Activated T-helper 2 cell treated with anti-CD3 and anti-CD28 coated beads, Interferon-gamma antibody, Interleukin-2, Interleukin-4, amounts not matched to agents 10 μg/mL and 5 μg/mL and 100 μg/mL, durations not matched to agents 14 hours and 24 hours and 36 hours (primary cell): Measurements from ENCODE around the gene HNRNPUL2. TPM values are rescaled to one million over a fixed set of nuclear protein-coding genes. Genes with fewer than 3 reads are reported as not detected.

ENCODE experiments used
- DNase-seq: peaks from one replicate; pipeline ENCODE4 v3.0.0; 2021; ENCODE audit warnings: low spot score
- H3K27ac Mint-ChIP-seq: one replicate; pipeline ENCODE4 v1.8.0; 2021; ENCODE audit warnings: mixed read lengths
- H3K27me3 Mint-ChIP-seq: one replicate; pipeline ENCODE4 v1.8.0; 2021; ENCODE audit warnings: low read depth, mixed read lengths
- H3K36me3 Mint-ChIP-seq: one replicate; pipeline ENCODE4 v1.8.0; 2021; ENCODE audit warnings: low read depth, mixed read lengths
- H3K4me1 Mint-ChIP-seq: one replicate; pipeline ENCODE4 v1.8.0; 2021; ENCODE audit warnings: low read depth, mixed read lengths
- H3K4me3 Mint-ChIP-seq: one replicate; pipeline ENCODE4 v1.8.0; 2021; ENCODE audit warnings: low read depth, mild to moderate bottlenecking, moderate library complexity, mixed read lengths
- H3K9me3 Mint-ChIP-seq: one replicate; pipeline ENCODE4 v1.8.0; 2021; ENCODE audit warnings: mixed read lengths
- intact Hi-C: fragments of 100-400 bp; cut with micrococcal nuclease; formaldehyde crosslinking; loops from one replicate; pipeline ENCODE4 v1.15.1; 2023
- total RNA-seq: library from RNA; stranded (reverse); gene quantifications from 2 replicates; pipeline ENCODE4 v1.2.3, GENCODE V29; 2022

Gene HNRNPUL2
- total RNA-seq, 1 donor from 2014 or later: 62.6 TPM

- H3K4me1 Mint-ChIP-seq: peaks cover 53% of the 10 kb centered on the region
- DNase-seq: no peak
- intact Hi-C loops: no loop called here
- H3K4me3 Mint-ChIP-seq: no peak overlapping the region
- H3K9me3 Mint-ChIP-seq: no peaks in the 10 kb centered on the region
- no peaks in the 10 kb centered on the region for H3K27me3 Mint-ChIP-seq
- H3K36me3 Mint-ChIP-seq: peaks cover 92% of the 10 kb centered on the region
- peak overlapping the region; percentile 52 for H3K27ac Mint-ChIP-seq
Observed at GRCh38 chr11:62721994-62722393, 5.3 kb downstream of the HNRNPUL2 start.

- Mint-ChIP-seq H3K36me3 (peaks cover 95% of the 10 kb centered on the region), H3K9me3 (no peaks in the 10 kb centered on the region), H3K27ac (peak overlapping the region; percentile 38), H3K4me3 (no peak overlapping the region), H3K27me3 (no peaks in the 10 kb centered on the region), H3K4me1 (peaks cover 60% of the 10 kb centered on the region)
- DNase-seq: no peak
- intact Hi-C loops: no loop called here
Observed at GRCh38 chr11:62719302-62719978, 7.8 kb downstream of the HNRNPUL2 start.

- no peak for DNase-seq
- H3K4me1 Mint-ChIP-seq: peaks cover 62% of the 10 kb centered on the region
- H3K36me3 Mint-ChIP-seq: peaks cover 92% of the 10 kb centered on the region
- H3K27ac Mint-ChIP-seq: no peak overlapping the region
- no peaks in the 10 kb centered on the region for H3K27me3 Mint-ChIP-seq
- H3K9me3 Mint-ChIP-seq: no peaks in the 10 kb centered on the region
- no peak overlapping the region for H3K4me3 Mint-ChIP-seq
- intact Hi-C loops: no loop called here
Observed at GRCh38 chr11:62716816-62717215, 10.4 kb downstream of the HNRNPUL2 start.

GRCh38 chr11:62716206-62716605 lies 11.1 kb downstream of the HNRNPUL2 start:
- Mint-ChIP-seq H3K9me3 (no peaks in the 10 kb centered on the region), H3K27ac (peak overlapping the region; percentile 5), H3K36me3 (peaks cover 91% of the 10 kb centered on the region), H3K4me3 (no peak overlapping the region), H3K4me1 (peaks cover 57% of the 10 kb centered on the region), H3K27me3 (no peaks in the 10 kb centered on the region)
- intact Hi-C loops: no loop called here
- DNase-seq: no peak

- DNase-seq: no peak
- peak overlapping the region; percentile 57 for H3K27ac Mint-ChIP-seq
- no peaks in the 10 kb centered on the region for H3K27me3 Mint-ChIP-seq
- intact Hi-C loops: no loop called here
- peaks cover 56% of the 10 kb centered on the region for H3K4me1 Mint-ChIP-seq
- no peak overlapping the region for H3K4me3 Mint-ChIP-seq
- H3K9me3 Mint-ChIP-seq: no peaks in the 10 kb centered on the region
- H3K36me3 Mint-ChIP-seq: peaks cover 90% of the 10 kb centered on the region
Observed at GRCh38 chr11:62715150-62716130, 11.8 kb downstream of the HNRNPUL2 start.

- intact Hi-C loops: loop anchor here (2.0 kb wide), 1 partner anchor 43 kb away; the partner anchor contains the start of gene UQCC3
- peaks cover 57% of the 10 kb centered on the region for H3K4me1 Mint-ChIP-seq
- peaks cover 78% of the 10 kb centered on the region for H3K36me3 Mint-ChIP-seq
- peak overlapping the region; percentile 24 for H3K4me3 Mint-ChIP-seq
- no peaks in the 10 kb centered on the region for H3K9me3 Mint-ChIP-seq
- no peak for DNase-seq
- no peaks in the 10 kb centered on the region for H3K27me3 Mint-ChIP-seq
- peak overlapping the region; percentile 87 for H3K27ac Mint-ChIP-seq
Observed at GRCh38 chr11:62713343-62713742, 13.9 kb downstream of the HNRNPUL2 start.

- Mint-ChIP-seq H3K4me1 (peaks cover 58% of the 10 kb centered on the region), H3K27ac (peak overlapping the region; percentile 87), H3K27me3 (no peaks in the 10 kb centered on the region), H3K36me3 (peaks cover 74% of the 10 kb centered on the region), H3K9me3 (no peaks in the 10 kb centered on the region), H3K4me3 (peak overlapping the region; percentile 27)
- intact Hi-C loops: loop anchor here (2.0 kb wide), 1 partner anchor 42 kb away; the partner anchor contains the start of gene UQCC3
- no peak for DNase-seq
Observed at GRCh38 chr11:62712861-62713260, 14.4 kb downstream of the HNRNPUL2 start.

GRCh38 chr11:62712276-62712812 lies 14.9 kb downstream of the HNRNPUL2 start:
- Mint-ChIP-seq H3K36me3 (peaks cover 70% of the 10 kb centered on the region), H3K4me1 (peaks cover 58% of the 10 kb centered on the region), H3K27me3 (no peaks in the 10 kb centered on the region), H3K4me3 (peak overlapping the region; percentile 27), H3K9me3 (no peaks in the 10 kb centered on the region), H3K27ac (peak overlapping the region; percentile 87)
- intact Hi-C loops: loop anchor here (2.0 kb wide), 1 partner anchor 42 kb away; the partner anchor contains the start of gene UQCC3
- no peak for DNase-seq

GRCh38 chr11:62710001-62710345 lies 17.3 kb downstream of the HNRNPUL2 start:
- Mint-ChIP-seq H3K27me3 (no peaks in the 10 kb centered on the region), H3K9me3 (no peaks in the 10 kb centered on the region), H3K4me1 (peaks cover 60% of the 10 kb centered on the region), H3K36me3 (peaks cover 51% of the 10 kb centered on the region), H3K4me3 (peak overlapping the region; percentile 82), H3K27ac (peak overlapping the region; percentile 88)
- intact Hi-C loops: no loop called here
- no peak for DNase-seq

- intact Hi-C loops: loop anchor here (1.0 to 5.0 kb wide), 6 partner anchors 18 to 172 kb away; partner anchors contain the start of genes GANAB, HNRNPUL2, STX5 and TAF6L
- Mint-ChIP-seq H3K4me1 (peaks cover 56% of the 10 kb centered on the region), H3K36me3 (peaks cover 51% of the 10 kb centered on the region), H3K27ac (peak overlapping the region; percentile 88), H3K4me3 (peak overlapping the region; percentile 82), H3K27me3 (no peaks in the 10 kb centered on the region), H3K9me3 (no peaks in the 10 kb centered on the region)
- DNase-seq: peak; percentile 94
Observed at GRCh38 chr11:62709247-62710000, 17.8 kb downstream of the HNRNPUL2 start.

GRCh38 chr11:62708793-62709192 lies 18.5 kb downstream of the HNRNPUL2 start:
- H3K27ac Mint-ChIP-seq: peak overlapping the region; percentile 88

GRCh38 chr11:62708392-62708791 lies 18.9 kb downstream of the HNRNPUL2 start:
- Mint-ChIP-seq H3K9me3 (no peaks in the 10 kb centered on the region), H3K27ac (peak overlapping the region; percentile 88), H3K4me3 (peak overlapping the region; percentile 82), H3K4me1 (peaks cover 47% of the 10 kb centered on the region), H3K36me3 (peaks cover 44% of the 10 kb centered on the region), H3K27me3 (no peaks in the 10 kb centered on the region)
- intact Hi-C loops: loop anchor here (5.0 kb wide), 1 partner anchor 124 kb away; the partner anchor contains the start of genes STX5 and TEX54
- DNase-seq: no peak

More at GRCh38 chr11:62708793-62709192, 18.5 kb downstream of the HNRNPUL2 start:
- Mint-ChIP-seq H3K27me3 (no peaks in the 10 kb centered on the region), H3K9me3 (no peaks in the 10 kb centered on the region), H3K4me1 (peaks cover 51% of the 10 kb centered on the region), H3K4me3 (peak overlapping the region; percentile 82), H3K36me3 (peaks cover 45% of the 10 kb centered on the region)
- intact Hi-C loops: loop anchor here (1.0 to 5.0 kb wide), 6 partner anchors 19 to 173 kb away; partner anchors contain the start of genes GANAB, HNRNPUL2, STX5 and TAF6L
- DNase-seq: peak; percentile 36
